ENCODE results near the gene FAM3D. TPM values are rescaled to one million over a fixed set of nuclear protein-coding genes. Genes with fewer than 3 reads are reported as not detected.

Gene FAM3D
- total RNA-seq, 1 donor from 2014 or later, result 0.35 TPM

DNA sequence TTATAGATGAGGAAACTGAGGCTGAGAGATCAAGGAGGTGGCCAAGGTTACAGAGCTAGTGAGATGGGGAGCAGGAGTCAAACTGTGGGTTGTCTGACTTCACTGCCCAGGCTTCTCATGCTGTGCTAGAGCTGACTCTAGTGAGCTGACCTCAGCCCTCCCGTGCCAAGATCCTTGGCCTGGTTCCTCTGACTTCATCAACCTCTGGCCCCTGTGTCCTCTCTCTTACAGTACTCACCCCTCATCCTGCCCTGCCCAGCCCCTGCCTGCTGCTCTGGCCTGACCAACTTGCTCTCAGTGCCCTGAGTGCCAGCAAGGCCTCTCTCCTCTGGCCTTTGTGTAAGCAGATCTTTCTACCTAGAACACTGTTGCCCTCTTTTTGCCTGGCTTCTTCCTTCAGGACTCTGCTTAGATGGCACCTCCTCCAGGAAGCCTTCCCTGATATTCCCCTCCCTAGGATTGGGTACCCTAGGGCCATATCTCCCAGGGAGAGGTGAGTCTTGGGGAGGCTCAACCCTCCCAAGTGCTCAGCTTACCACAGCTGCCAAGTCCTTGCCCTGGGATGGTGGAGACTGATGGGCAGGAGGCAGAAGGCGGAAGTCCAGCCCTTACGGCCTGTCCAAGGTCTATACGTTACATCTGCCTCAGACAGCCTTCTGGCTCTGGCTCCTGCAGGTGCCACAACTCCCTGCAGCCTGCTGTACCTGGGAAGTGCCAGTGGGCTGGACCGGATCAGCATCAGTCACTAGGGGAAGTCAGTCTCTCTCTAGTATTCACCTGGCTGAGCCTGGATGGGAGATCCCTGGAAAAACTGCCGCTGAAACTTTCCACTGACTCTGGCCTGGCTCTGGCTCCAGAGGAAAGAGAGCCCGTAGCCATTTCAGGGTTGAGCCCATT lies 53.1 kb downstream of the FAM3D start:
- no peak for TF ChIP-seq CTCF (conservative IDR thresholded peaks at IDR 0.05)
- Mint-ChIP-seq H3K9me3 (no peaks in the 10 kb centered on the region), H3K4me1 (peaks cover 15% of the 10 kb centered on the region), H3K36me3 (ENCODE audit: low read depth) (no peaks in the 10 kb centered on the region), H3K27ac (ENCODE audit: unreplicated experiment) (peak overlapping the region; percentile 90), H3K4me3 (no peak overlapping the region), H3K27me3 (ENCODE audit: low read depth) (no peaks in the 10 kb centered on the region)
- no peak for DNase-seq (ENCODE audit: low read depth, low spot score)

DNA sequence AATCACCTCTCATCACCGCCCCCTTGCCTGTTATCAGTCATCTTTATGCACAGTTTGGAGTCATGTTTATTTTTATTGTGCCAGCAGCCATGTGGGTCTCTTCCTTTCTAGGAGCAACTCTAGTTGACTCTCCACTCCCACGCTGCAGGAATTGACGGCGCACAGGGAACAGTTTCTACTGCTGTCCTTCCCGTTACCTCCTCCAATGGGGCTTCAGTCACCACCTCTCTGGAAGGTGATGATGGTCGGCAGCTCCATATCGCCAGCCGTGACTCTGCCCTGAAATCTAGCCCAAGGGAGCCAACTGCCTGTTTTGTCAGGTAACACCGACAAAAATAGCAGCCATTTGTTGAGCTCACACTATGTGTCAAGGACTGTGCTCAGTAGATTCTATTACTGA lies 53.7 kb downstream of the FAM3D start:
- no peak for DNase-seq (ENCODE audit: low read depth, low spot score)
- no peaks in the 10 kb centered on the region for H3K36me3 Mint-ChIP-seq (ENCODE audit: low read depth)
- peaks cover 8% of the 10 kb centered on the region for H3K4me1 Mint-ChIP-seq
- H3K9me3 Mint-ChIP-seq, result no peaks in the 10 kb centered on the region
- H3K27ac Mint-ChIP-seq (ENCODE audit: unreplicated experiment), result peak overlapping the region; percentile 90
- H3K4me3 Mint-ChIP-seq, result no peak overlapping the region
- no peaks in the 10 kb centered on the region for H3K27me3 Mint-ChIP-seq (ENCODE audit: low read depth)
- no peak for TF ChIP-seq CTCF (conservative IDR thresholded peaks at IDR 0.05)

DNA sequence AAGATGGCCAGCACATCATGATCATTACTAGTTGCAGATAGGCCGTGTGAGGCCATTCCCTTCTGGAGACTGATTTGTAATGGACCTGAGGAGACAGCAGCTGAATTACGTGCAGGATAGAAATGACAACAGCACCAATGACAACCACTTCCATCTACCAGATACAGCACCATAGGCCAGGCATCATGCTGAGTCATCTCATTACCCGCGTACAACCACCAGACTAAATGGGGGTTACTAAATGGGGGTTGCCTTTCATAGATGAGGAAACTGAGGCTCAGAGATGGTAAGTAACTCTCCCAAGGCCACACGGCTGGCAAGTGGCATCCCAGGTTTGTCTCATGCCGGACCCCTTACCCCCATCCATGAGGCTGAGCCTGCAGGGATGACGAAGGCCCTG lies 56.6 kb downstream of the FAM3D start:
- H3K4me3 Mint-ChIP-seq, result no peak overlapping the region
- no peak for DNase-seq (ENCODE audit: low read depth, low spot score)

GRCh38 chr3:58608648-58609047 lies 57.9 kb downstream of the FAM3D start:
- TF ChIP-seq CTCF (conservative IDR thresholded peaks at IDR 0.05), result no peak
- Mint-ChIP-seq H3K4me1 (peaks cover 7% of the 10 kb centered on the region), H3K9me3 (no peaks in the 10 kb centered on the region), H3K36me3 (ENCODE audit: low read depth) (no peaks in the 10 kb centered on the region), H3K4me3 (no peak overlapping the region), H3K27me3 (ENCODE audit: low read depth) (no peaks in the 10 kb centered on the region), H3K27ac (ENCODE audit: unreplicated experiment) (no peak overlapping the region)
- DNase-seq (ENCODE audit: low read depth, low spot score), result no peak

More for the DNA sequence above, 56.6 kb downstream of the FAM3D start:
- no peaks in the 10 kb centered on the region for H3K36me3 Mint-ChIP-seq (ENCODE audit: low read depth)
- H3K27ac Mint-ChIP-seq (ENCODE audit: unreplicated experiment), result no peak overlapping the region
- H3K4me1 Mint-ChIP-seq, result no peaks in the 10 kb centered on the region
- TF ChIP-seq CTCF (conservative IDR thresholded peaks at IDR 0.05), result no peak
- no peaks in the 10 kb centered on the region for H3K27me3 Mint-ChIP-seq (ENCODE audit: low read depth)
- no peaks in the 10 kb centered on the region for H3K9me3 Mint-ChIP-seq

- TF ChIP-seq CTCF (conservative IDR thresholded peaks at IDR 0.05), result no peak
- Mint-ChIP-seq H3K27ac (ENCODE audit: unreplicated experiment) (no peak overlapping the region), H3K4me3 (no peak overlapping the region), H3K36me3 (ENCODE audit: low read depth) (no peaks in the 10 kb centered on the region), H3K9me3 (no peaks in the 10 kb centered on the region), H3K4me1 (peaks cover 13% of the 10 kb centered on the region), H3K27me3 (ENCODE audit: low read depth) (no peaks in the 10 kb centered on the region)
- DNase-seq (ENCODE audit: low read depth, low spot score), result no peak
Observed at GRCh38 chr3:58607816-58608215, 58.8 kb downstream of the FAM3D start.

Data from neural crest cell (in vitro differentiated cells).